IPS-NIHi7 (cell line): ENCODE measurements around the gene SHTN1.
A peak's percentile ranks its signal among the peaks of the same experiment; 100 is the strongest.

Source experiments
- DNase-seq: peaks from one replicate; pipeline ENCODE4 v3.0.0; 2012; ENCODE audit warnings: mixed read lengths; ENCODE audit errors: extremely low spot score

Gene SHTN1

DNA sequence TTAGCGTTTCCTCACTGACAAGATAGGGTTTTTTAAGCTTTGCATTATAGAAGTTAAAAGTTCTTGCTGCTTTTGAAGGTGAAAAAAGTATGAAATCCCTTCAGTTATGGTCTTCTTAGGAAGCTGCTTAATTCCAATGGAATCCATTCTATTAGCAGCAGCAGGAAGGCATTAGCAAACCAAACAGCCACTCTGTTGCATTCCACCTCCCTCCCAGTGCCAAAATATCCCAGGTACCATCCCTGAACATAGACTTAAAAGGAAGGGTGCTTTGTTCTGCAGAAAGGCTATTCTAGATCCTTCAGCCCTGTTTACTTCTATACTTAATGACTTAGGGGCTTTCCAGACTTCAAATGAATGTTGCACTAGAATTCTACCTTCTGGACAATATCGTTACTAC is 131.9 kb downstream of the SHTN1 start:
- DNase-seq: peak; percentile 51

DNA sequence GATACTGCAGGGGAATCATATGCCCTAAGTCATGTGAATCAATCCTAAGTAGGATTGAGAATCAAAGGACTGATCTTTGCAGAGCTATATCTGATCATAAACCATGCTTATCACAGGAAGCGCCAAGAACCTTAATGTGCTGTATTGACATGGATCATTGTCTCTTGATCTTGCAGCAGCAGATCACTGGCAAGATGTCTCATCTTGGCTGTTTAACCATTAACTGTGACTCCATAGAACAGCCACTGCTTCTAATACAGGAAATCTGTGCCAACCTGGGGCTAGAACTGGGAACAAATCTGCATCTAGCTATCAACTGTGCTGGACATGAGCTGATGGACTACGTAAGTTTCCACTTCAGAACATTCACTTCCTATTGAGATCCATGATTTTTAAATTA is 134.0 kb downstream of the SHTN1 start:
- DNase-seq: no peak

- DNase-seq: no peak
Observed at GRCh38 chr10:116868722-116869121, 136.3 kb downstream of the SHTN1 start.

- DNase-seq: no peak
Observed at GRCh38 chr10:116868198-116868676, 136.8 kb downstream of the SHTN1 start.

DNA sequence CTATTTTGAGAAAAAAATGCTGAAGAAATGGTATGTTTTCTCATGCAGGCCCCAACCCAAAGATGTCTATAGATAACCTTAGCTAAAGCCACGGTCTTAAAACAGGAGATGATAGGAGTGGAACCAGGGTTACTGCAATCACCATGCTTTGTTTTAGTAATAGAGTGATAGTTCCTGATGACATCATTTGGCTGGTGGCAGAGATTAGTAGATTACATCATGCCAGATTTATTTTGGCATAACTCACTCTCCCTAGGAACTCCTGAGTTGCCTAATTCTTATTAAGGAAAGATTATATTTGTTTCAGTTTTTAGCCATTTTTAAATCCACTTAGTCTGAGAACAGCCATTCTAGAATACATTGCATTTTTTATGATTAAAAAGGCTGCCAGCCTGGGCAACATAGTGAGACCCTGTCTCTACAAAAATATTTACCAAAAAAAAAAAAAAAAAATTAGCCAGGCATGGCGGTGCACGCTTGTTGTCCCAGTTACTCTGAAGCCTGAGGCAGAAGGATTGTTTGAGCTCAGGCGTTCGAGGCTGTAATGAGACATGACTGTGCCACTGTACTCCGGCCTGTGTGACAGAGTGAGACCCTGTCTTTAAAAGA is 137.9 kb downstream of the SHTN1 start:
- DNase-seq: no peak

DNA sequence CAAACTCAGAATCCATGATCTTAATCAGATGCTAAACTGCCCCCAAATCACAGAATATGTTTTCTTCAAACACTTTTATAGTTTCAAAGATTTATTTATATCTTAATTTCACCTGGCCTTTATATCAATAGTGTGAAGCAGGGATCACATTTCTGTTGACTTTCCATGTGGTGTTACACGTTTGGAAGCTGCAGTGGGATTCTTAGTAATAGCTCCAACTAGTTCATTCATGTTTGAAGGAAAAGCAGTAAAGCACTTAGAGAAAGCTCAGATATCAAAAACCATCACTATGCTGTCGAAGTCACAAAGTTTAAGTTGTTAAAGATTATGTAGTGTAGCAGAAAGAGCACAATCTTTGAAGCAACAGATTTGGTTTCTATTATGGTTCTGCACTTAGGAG is 138.9 kb downstream of the SHTN1 start:
- no peak for DNase-seq

DNA sequence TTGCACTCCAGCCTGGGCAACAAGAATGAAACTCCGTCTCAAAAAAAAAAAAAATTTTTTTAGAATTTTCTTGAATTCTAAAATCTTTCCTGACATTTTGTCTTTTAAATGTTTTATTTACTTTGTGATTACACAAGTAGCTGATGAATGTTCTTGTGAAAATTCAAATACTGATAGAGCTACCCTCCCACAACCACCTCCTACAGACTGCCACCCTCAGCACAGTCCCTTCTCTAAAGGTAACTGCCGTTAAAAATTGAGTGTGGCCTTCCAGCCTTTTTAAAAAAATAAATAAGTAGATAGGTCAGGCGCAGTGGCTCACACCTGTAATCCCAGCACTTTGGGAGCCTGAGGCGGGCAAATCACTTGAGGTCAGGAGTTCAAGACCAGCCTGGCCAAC is 140.6 kb downstream of the SHTN1 start:
- DNase-seq: no peak

DNA sequence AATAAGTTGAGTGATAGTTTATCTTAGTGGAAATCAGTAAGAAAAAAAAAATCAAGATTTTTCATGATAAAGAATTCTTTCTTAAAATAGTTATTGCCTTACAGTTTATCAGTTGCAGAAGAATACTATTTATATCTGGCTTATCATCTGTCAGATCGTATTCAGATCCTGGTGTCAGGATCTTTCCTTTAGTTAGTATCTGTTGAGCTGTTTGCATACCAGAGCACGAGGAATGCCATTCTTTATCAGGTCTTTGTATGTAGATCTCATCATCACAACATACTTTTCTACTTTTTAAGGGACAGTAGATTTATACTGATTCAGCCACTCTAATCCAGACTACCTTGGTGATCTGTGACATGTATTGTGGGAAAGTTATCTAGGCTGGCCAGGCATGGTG is 143.2 kb downstream of the SHTN1 start:
- DNase-seq: no peak

DNA sequence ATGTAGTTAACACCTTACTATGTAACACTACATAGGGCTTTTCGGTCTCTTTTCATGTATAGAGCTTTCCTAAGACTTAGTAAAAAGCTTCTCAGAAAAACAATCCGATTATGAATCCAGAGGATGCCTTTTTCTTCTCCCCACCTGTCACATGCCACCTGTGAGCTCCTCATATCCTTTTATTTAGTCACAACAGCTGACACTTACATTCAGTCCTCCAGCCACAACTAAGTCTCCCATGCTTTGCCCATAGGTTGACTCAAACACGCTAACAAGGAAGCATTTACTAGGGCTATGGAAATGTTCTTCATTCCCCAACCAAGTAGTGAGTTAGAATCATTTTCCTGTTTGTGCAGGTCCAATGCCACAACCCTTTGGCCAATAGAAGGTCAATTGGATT is 147.8 kb downstream of the SHTN1 start:
- no peak for DNase-seq

DNA sequence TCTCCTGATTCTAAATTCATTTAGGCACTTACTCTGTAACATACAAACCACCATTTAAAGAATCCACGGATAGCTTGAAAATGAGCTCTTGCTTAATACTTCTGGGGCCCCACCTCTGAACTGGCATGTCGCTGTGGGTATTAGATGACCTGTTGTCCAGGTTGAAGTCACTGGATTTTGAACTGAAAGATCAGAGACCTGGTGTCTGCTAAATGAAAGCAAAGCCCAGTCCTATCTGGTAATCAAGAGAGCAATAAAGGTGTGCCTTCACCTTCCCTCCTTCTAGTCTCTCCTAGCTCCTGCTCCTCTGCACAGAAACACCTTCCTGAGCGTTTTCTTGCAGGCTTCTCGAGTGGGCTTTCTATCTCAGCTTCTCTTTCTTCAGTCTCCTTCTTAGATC is 151.3 kb downstream of the SHTN1 start:
- DNase-seq: no peak

GRCh38 chr10:116853287-116853686 is 151.7 kb downstream of the SHTN1 start:
- no peak for DNase-seq

- no peak for DNase-seq
Observed at GRCh38 chr10:116852246-116852645, 152.7 kb downstream of the SHTN1 start.

- no peak for DNase-seq
Observed at GRCh38 chr10:116850058-116850611, 154.9 kb downstream of the SHTN1 start.

DNA sequence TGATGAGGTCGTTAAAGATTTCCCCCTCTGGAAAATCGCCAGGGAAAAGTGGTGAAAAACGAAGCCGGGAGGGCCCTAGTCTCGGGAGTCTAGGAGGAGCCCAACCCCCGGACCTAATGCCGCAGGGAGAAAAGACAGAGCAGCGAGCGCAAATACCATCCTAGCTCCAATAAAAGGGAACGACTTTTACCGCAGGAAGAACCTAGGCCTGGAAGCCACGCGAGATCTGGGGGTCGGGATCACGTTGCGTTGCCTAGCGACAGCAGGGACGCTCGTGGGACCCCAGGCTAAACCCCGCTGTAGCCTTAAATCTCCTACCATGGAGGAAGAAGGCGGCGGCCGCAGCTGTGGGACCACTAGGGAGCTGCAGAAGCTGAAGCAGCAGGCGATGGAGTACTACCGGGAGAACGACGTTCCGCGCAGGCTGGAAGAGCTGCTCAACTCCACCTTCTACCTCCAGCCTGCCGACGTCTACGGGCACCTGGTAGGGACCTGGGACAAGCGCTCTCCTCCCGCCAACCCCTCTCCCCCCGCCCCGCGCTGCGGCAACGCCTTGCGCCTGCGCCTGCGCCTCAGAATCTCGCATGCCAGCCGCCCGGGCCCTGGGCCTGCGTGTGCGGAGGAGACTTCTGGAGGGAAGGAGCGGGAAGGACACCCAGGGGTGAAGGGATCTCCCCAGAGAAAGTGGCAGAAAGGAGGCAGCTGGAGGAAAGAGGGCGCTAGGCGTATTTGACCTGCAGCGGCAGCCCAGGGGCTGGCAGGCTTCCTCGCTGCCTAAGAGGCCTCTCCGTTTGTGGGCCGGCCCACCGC is 155.5 kb downstream of the SHTN1 start, which contains the start of gene ENO4:
ENO4 (plus strand) TSS at position 252 of the 810 bp plus-strand sequence; CDS start at position 320, 68 bp downstream.
- DNase-seq: peak; percentile 92

- DNase-seq: no peak
Observed at GRCh38 chr10:116848944-116849247, 156.1 kb downstream of the SHTN1 start.

GRCh38 chr10:116848032-116848943 is 156.7 kb downstream of the SHTN1 start:
- no peak for DNase-seq

- no peak for DNase-seq
Observed at GRCh38 chr10:116845823-116846222, 159.2 kb downstream of the SHTN1 start.

DNA sequence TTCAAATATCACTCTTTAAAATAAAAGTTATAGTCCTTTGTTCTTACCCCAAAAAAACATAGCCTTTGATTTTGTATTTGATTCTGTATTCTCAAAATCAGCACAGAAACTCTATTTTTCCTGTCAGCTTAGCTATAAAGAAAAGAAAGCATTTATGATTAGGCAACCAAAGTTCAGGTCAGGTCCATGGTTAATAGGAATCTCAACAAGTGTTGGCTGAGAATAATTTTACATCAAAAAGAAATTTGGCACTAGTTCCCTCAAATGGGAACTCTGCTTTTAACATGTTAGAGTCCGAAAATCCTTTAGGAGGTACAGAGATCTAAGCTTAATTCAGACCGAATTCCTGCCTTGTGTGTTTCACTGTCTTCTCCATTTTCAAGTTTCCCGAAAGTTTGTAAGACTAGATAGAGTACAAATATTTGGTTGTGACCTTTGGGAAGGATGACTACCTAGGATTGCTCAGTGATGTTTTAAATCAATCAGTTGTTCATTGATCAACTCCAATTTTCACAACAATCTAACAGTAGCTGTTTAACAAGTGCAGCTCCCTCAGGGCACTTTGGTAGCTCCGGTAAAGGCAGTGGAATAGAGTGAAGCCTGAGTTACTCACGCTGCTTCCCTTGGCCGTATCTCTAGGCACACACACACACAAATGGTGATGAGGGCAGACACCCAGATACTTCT is 164.5 kb downstream of the SHTN1 start:
- DNase-seq: no peak

DNA sequence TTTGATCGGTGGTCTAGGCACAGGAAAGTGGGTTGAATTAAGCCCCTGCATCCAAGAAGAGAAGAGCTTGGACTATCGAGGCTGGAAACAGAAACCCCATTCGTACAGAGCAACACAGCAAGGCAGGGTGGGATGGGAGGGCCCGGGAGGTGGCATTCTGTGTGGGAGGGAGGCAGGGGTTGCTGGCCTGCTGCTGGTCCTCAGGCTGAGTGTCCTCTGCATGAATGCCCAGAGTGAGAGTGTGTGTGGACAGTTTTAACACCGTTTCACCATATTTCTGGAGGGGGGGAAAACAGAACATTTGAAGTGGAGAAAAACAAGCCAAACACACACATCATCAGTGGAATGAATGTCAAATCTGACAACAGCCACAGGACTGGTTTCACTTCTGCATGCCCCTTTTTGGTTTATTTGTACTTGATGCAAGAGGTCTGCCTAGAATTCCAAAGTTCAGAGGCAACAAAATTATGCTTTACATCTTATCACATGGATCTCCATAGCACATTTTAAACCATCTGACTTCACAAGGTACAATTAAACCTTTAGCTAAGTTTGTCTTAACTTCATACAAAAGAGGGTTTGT is 166.8 kb downstream of the SHTN1 start:
- no peak for DNase-seq

- DNase-seq: no peak
Observed at GRCh38 chr10:116836902-116837523, 168.0 kb downstream of the SHTN1 start.

DNA sequence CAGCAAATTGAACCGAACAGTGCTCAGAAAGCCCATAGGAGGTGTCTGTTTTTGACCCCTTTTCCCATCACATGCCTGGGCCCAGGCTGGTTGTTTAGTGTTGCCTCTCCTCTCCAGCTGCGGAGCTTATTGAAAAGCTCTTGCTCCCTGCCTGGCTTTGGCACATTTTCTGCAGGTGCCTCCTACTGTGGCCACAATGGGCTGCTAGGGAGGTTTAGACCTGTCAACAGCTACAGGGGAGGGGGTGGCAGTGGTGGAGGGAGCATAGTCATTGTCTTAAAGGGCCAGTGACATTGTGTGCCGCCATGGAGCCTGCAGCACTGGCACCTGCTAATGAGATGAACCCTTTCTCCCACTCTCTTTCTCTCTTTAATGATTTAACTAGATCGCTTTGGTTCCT is 168.9 kb downstream of the SHTN1 start:
- peak; percentile 81 for DNase-seq
